Kidney (tissue), 14 donors: ENCODE data around the gene BLACAT1. TPM values are rescaled to one million over a fixed set of nuclear protein-coding genes. Genes with fewer than 3 reads are reported as not detected.
"Not testable (repeated sequence)": the region's sequence is repeated elsewhere in the genome, so short reads cannot be mapped to it uniquely, and the experiment has no call there.

Source experiments
- DNase-seq, 5 donors: peaks; one replicate each; pipeline ENCODE4 v3.0.0-alpha.2; 2013 to 2020
- FAIRE-seq: peaks from 2 replicates; lab custom pipeline; 2012; peaks lifted over from hg19 to GRCh38; lab: Jason Lieb, UNC
- H3K27ac ChIP-seq, 2 donors: one replicate each; pipeline ENCODE4 v1.7.0; 2013; ENCODE audit warnings: low read depth in 2 of 2, low read length in 2 of 2, inconsistent platforms in 1 of 2
- H3K27me3 ChIP-seq: one replicate; pipeline ENCODE4 v1.7.1; 2013; ENCODE audit warnings: low read length, inconsistent platforms; ENCODE audit not compliant: control insufficient read depth, insufficient read depth
- H3K36me3 ChIP-seq, 3 donors: one replicate each; pipeline versions ENCODE4 v1.7.0 to v1.7.1; 2013; ENCODE audit warnings: low read length in 3 of 3, control low read depth in 1 of 3, inconsistent platforms in 1 of 3; ENCODE audit not compliant: insufficient read depth in 3 of 3, control insufficient read depth in 2 of 3
- H3K4me1 ChIP-seq, 3 donors: one replicate each; pipeline versions ENCODE4 v1.7.0 to v1.7.1; 2013; ENCODE audit warnings: low read length in 3 of 3, inconsistent platforms in 1 of 3, low read depth in 1 of 3; ENCODE audit not compliant: control insufficient read depth in 2 of 3, insufficient read depth in 2 of 3
- H3K4me3 ChIP-seq, 3 donors: one replicate each; pipeline versions ENCODE4 v1.7.0 to v1.8.1; 2013; ENCODE audit warnings: low read length in 3 of 3, control low read depth in 1 of 3, inconsistent platforms in 1 of 3
- H3K9ac ChIP-seq, 3 donors: one replicate each; pipeline versions ENCODE4 v1.7.0 to v1.7.1; 2013; ENCODE audit warnings: low read length in 3 of 3, control low read depth in 1 of 3, inconsistent platforms in 1 of 3
- H3K9me3 ChIP-seq, 3 donors: one replicate each; pipeline versions ENCODE4 v1.7.0 to v1.7.1; 2013; ENCODE audit warnings: low read length in 3 of 3, control low read depth in 1 of 3, inconsistent platforms in 1 of 3; ENCODE audit not compliant: control insufficient read depth in 2 of 3, insufficient read depth in 1 of 3
- CTCF ChIP-seq: IDR thresholded peaks from 3 replicates; pipeline ENCODE4 v1.5.1; 2012; ENCODE audit warnings: mild to moderate bottlenecking, moderate library complexity, borderline replicate concordance; ENCODE audit not compliant: insufficient read depth; ENCODE audit errors: extremely low read depth
- intact Hi-C: fragments of 100-400 bp; cut with DNase I; formaldehyde crosslinking; loops from one replicate; pipeline ENCODE4 v1.11.1; 2022
- polyA plus RNA-seq: library from polyadenylated mRNA; stranded (reverse); fragments of 350-450 nt; fragmentation: Illumina TruSeq; extraction: RNeasy Lipid Tissue Mini Kit (QIAGEN cat#74804); gene quantifications from one replicate; pipeline ENCODE4 v1.2.3, GENCODE V29; 2014; ENCODE audit warnings: low read depth, low replicate concordance; ENCODE audit not compliant: insufficient read depth
- total RNA-seq: library from RNA; stranded (reverse); fragmentation: NEBNext Ultra II Directional; extraction: Animal tissue kit (Norgen Biotek cat#: 25700); gene quantifications from one replicate; pipeline ENCODE4 v1.2.1, GENCODE V29; 2021
- donor health status: control.
- donor health status: control.
- donor health status: control.
- donor health status: control.
- donor health status: control.
- donor health status: DM: yes; HTN: yes; CAD: no.
- donor health status: Normal renal cell carcinoma (clear cell type).

The BLACAT1 gene
- total and polyA plus RNA-seq, 2 donors from 2014 or later, result 0.37 to 4.3 TPM

- Histone ChIP-seq H3K27ac (no peak overlapping the region), H3K27me3 (no peaks in the 10 kb centered on the region), H3K36me3 (no peaks in the 10 kb centered on the region), H3K9ac (no peak overlapping the region), H3K9me3 (no peaks in the 10 kb centered on the region), H3K4me3 (no peak overlapping the region), H3K4me1 (no peaks in the 10 kb centered on the region)
- no peak for FAIRE-seq
- intact Hi-C loops, result loop anchor here (10.0 kb wide), 1 partner anchor 49 kb away; no protein-coding TSS in a partner anchor
- no peak for TF ChIP-seq CTCF
- no peak for DNase-seq
Observed at GRCh38 chr1:205483372-205483771, 27.5 kb upstream of the BLACAT1 start.

- H3K27me3 ChIP-seq, result not testable (repeated sequence)
Observed at GRCh38 chr1:205482587-205482986, 26.7 kb upstream of the BLACAT1 start.

GRCh38 chr1:205481629-205482151 lies 25.8 kb upstream of the BLACAT1 start:
- Histone ChIP-seq H3K36me3 (no peaks in the 10 kb centered on the region), H3K27me3 (no peaks in the 10 kb centered on the region), H3K27ac (no peak overlapping the region), H3K4me3 (no peak overlapping the region), H3K9ac (no peak overlapping the region), H3K4me1 (peaks cover 0 to 3% (median 0%) of the 10 kb centered on the region in 3 donors), H3K9me3 (no peaks in the 10 kb centered on the region)
- no peak for TF ChIP-seq CTCF
- FAIRE-seq, result no peak
- DNase-seq, result no peak
- intact Hi-C loops, result loop anchor here (10.0 kb wide), 1 partner anchor 47 kb away; no protein-coding TSS in a partner anchor

More at GRCh38 chr1:205482587-205482986, 26.7 kb upstream of the BLACAT1 start:
- not testable (repeated sequence) for H3K4me3 ChIP-seq, H3K9me3 ChIP-seq, H3K4me1 ChIP-seq, H3K27ac ChIP-seq, H3K9ac ChIP-seq, H3K36me3 ChIP-seq, DNase-seq, FAIRE-seq
- intact Hi-C loops, result loop anchor here (10.0 kb wide), 1 partner anchor 48 kb away; no protein-coding TSS in a partner anchor

- TF ChIP-seq CTCF, result no peak
- no peaks in the 10 kb centered on the region for H3K9me3 ChIP-seq
- DNase-seq (no peak), FAIRE-seq (no peak)
- H3K27me3 ChIP-seq, result no peaks in the 10 kb centered on the region
- H3K36me3 ChIP-seq, result no peaks in the 10 kb centered on the region
- H3K27ac ChIP-seq, result no peak overlapping the region
- peaks cover 0 to 3% (median 0%) of the 10 kb centered on the region in 3 donors for H3K4me1 ChIP-seq
- H3K9ac ChIP-seq, result no peak overlapping the region
- intact Hi-C loops, result loop anchor here (10.0 kb wide), 1 partner anchor 46 kb away; no protein-coding TSS in a partner anchor
- H3K4me3 ChIP-seq, result no peak overlapping the region
Observed at GRCh38 chr1:205481218-205481617, 25.4 kb upstream of the BLACAT1 start.
